ENCODE measurements around the gene NKTR. TPM values are rescaled to one million over a fixed set of nuclear protein-coding genes. Genes with fewer than 3 reads are reported as not detected.

NKTR gene
- total RNA-seq, 6 donors from 2014 or later: 53.7 to 231 (median 103) TPM

DNA sequence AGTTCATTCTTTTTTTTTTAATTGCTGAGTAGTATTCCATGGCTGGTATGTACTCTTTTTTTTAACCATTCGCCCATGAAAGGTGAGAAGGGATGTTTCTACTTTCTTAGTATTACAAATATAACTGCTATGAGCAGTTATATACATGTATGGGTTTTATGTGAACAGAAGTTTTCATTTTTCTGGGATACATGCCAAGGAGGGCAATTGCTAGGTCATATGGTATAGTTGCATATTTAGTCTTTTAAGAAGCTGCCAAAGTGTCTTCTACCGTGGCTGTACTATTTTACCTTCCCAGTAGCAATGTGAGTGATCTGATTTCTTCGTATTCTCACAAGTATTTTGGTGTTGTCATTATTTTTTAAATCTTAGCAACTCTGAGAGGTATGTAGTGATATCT lies 73.7 kb downstream of the NKTR start:
- no peak for DNase-seq
- no peak overlapping the region for H3K27ac ChIP-seq
- H3K27me3 ChIP-seq: no peaks in the 10 kb centered on the region
- no peaks in the 10 kb centered on the region for H3K4me1 ChIP-seq
- TF ChIP-seq POLR2AphosphoS5 (IDR thresholded peaks at IDR 0.05): no peak
- no peak for TF ChIP-seq POLR2A (IDR thresholded peaks at IDR 0.05)
- no peak for TF ChIP-seq CTCF (IDR thresholded peaks at IDR 0.05)
- TF ChIP-seq EP300 (IDR thresholded peaks at IDR 0.05): no peak
- H3K9me3 ChIP-seq: peaks cover 0 to 3% (median 0%) of the 10 kb centered on the region in 4 donors
- 52 to 62% methylated on average over 3 of the region's 3 CpGs for WGBS, 2 donors
- no peaks in the 10 kb centered on the region for H3K36me3 ChIP-seq
- no peak overlapping the region for H3K4me3 ChIP-seq
- ATAC-seq (ENCODE audit: low FRiP score in 2 of 2): no peak

DNA sequence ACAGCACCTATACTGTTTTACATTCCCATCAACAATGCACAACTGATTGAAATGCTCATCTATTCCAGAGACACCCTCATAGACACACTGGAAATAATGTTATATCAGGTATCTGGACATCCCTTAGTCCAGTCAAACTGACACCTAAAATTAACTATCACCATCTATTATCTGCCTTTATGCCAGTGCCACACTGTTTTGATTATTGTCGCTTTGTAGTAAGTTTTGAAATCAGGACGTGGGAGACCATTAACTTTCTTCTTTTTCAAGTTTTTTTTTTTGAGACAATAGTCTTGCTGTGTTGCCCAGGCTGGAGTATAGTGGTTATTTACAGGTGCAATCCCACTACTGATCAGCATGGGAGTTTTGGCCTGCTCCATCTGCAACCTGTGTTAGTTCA lies 75.4 kb downstream of the NKTR start:
- ATAC-seq (ENCODE audit: low FRiP score in 2 of 2) (no peak), DNase-seq (no peak)

DNA sequence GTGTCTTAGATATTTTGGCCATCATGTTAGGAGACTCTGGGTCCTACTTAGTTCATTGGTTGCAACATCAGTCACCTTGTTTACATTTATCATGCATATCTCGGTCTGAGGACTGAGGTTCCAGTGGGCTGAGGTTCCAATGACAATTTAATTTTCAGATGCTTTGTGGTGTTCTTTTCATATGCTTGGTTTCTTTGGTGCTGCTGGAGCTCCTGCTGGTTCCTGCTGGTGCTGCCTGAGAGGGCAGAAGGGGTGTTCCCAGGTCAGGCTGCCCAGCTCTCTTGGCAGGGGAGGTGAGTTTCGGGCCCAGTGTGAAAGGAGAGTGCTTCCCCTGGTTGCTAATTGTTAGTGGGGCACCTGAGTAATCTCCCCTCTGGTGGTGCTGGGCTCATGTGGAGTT lies 78.0 kb downstream of the NKTR start:
- ATAC-seq (ENCODE audit: low FRiP score in 2 of 2) (no peak), DNase-seq (no peak)
- Histone ChIP-seq H3K4me1 (no peaks in the 10 kb centered on the region), H3K27ac (no peak overlapping the region), H3K36me3 (no peaks in the 10 kb centered on the region), H3K4me3 (no peak overlapping the region), H3K27me3 (no peaks in the 10 kb centered on the region), H3K9me3 (peaks cover 0 to 3% (median 0%) of the 10 kb centered on the region in 4 donors)
- no peak for TF ChIP-seq POLR2AphosphoS5 (IDR thresholded peaks at IDR 0.05)
- TF ChIP-seq POLR2A (IDR thresholded peaks at IDR 0.05): no peak
- no peak for TF ChIP-seq EP300 (IDR thresholded peaks at IDR 0.05)
- TF ChIP-seq CTCF (IDR thresholded peaks at IDR 0.05): no peak
- WGBS, 2 donors: 83 to 89% methylated on average over 2 of the region's 2 CpGs

More for the DNA sequence above, 75.4 kb downstream of the NKTR start:
- no peak for TF ChIP-seq POLR2A (IDR thresholded peaks at IDR 0.05)
- no peak for TF ChIP-seq EP300 (IDR thresholded peaks at IDR 0.05)
- no peak for TF ChIP-seq CTCF (IDR thresholded peaks at IDR 0.05)
- no peak for TF ChIP-seq POLR2AphosphoS5 (IDR thresholded peaks at IDR 0.05)
- Histone ChIP-seq H3K27me3 (no peaks in the 10 kb centered on the region), H3K4me3 (no peak overlapping the region), H3K9me3 (peaks cover 0 to 3% (median 0%) of the 10 kb centered on the region in 4 donors), H3K27ac (no peak overlapping the region), H3K36me3 (no peaks in the 10 kb centered on the region), H3K4me1 (no peaks in the 10 kb centered on the region)
- 87 to 96% methylated on average over 2 of the region's 2 CpGs for WGBS, 2 donors

- ATAC-seq (ENCODE audit: low FRiP score in 2 of 2) (no peak), DNase-seq (no peak)
- peaks cover 0 to 3% (median 0%) of the 10 kb centered on the region in 4 donors for H3K9me3 ChIP-seq
- peaks cover 0 to under 1% (median 0%) of the 10 kb centered on the region in 4 donors for H3K27me3 ChIP-seq
- 82 to 86% methylated on average over 1 of the region's 1 CpG for WGBS, 2 donors
- H3K4me3 ChIP-seq: no peak overlapping the region
- peaks cover 0 to 5% (median 0%) of the 10 kb centered on the region in 4 donors for H3K4me1 ChIP-seq
- H3K27ac ChIP-seq: no peak overlapping the region
- H3K36me3 ChIP-seq: no peaks in the 10 kb centered on the region
- no peak for TF ChIP-seq POLR2A (IDR thresholded peaks at IDR 0.05)
- no peak for TF ChIP-seq CTCF (IDR thresholded peaks at IDR 0.05)
- TF ChIP-seq POLR2AphosphoS5 (IDR thresholded peaks at IDR 0.05): no peak
- no peak for TF ChIP-seq EP300 (IDR thresholded peaks at IDR 0.05)
Measured at GRCh38 chr3:42680271-42680670, 79.8 kb downstream of the NKTR start.

- H3K36me3 ChIP-seq: no peaks in the 10 kb centered on the region
- no peak overlapping the region for H3K27ac ChIP-seq
- H3K4me3 ChIP-seq: no peak overlapping the region
- no peak for ATAC-seq (ENCODE audit: low FRiP score in 2 of 2)
- peaks cover 0 to 7% (median 5%) of the 10 kb centered on the region in 4 donors for H3K4me1 ChIP-seq
- no peak for DNase-seq
- peaks cover 0 to 6% (median 0%) of the 10 kb centered on the region in 4 donors for H3K27me3 ChIP-seq
- WGBS, 2 donors: 71 to 84% methylated on average over 3 to 4 of the region's 4 CpGs
- no peak for TF ChIP-seq EP300 (IDR thresholded peaks at IDR 0.05)
- TF ChIP-seq POLR2AphosphoS5 (IDR thresholded peaks at IDR 0.05): no peak
- TF ChIP-seq POLR2A (IDR thresholded peaks at IDR 0.05): no peak
- no peak for TF ChIP-seq CTCF (IDR thresholded peaks at IDR 0.05)
- peaks cover 0 to 3% (median 0%) of the 10 kb centered on the region in 4 donors for H3K9me3 ChIP-seq
Measured at GRCh38 chr3:42680806-42681205, 80.3 kb downstream of the NKTR start.

Data from upper lobe of left lung (tissue), 6 donors.